Activated CD4-positive, alpha-beta memory T cell treated with anti-CD3 and anti-CD28 coated beads for 36 hours (primary cell): Measurements from ENCODE around the gene PPM1H. TPM values are rescaled to one million over a fixed set of nuclear protein-coding genes. Genes with fewer than 3 reads are reported as not detected.

Experiments used
- CTCF ChIA-PET: fragments of 350-600 bp; sonication (Branson Sonifier 250); formaldehyde crosslinking; loops from one replicate; lab custom pipeline; 2021; ENCODE audit warnings: antibody characterized with exemption, inconsistent platforms; lab: Charles Lee
- POLR2A ChIA-PET: fragments of 350-600 bp; sonication (Branson Sonifier 250); formaldehyde crosslinking; loops from one replicate; lab custom pipeline; 2021; ENCODE audit warnings: antibody characterized with exemption; lab: Charles Lee
- DNase-seq: peaks from one replicate; pipeline ENCODE4 v3.0.0-alpha.2; 2020
- H3K27ac Mint-ChIP-seq: one replicate; pipeline ENCODE4 v1.8.0; 2021; ENCODE audit warnings: mixed read lengths
- H3K27me3 Mint-ChIP-seq: one replicate; pipeline ENCODE4 v1.8.0; 2021; ENCODE audit warnings: mixed read lengths
- H3K36me3 Mint-ChIP-seq: one replicate; pipeline ENCODE4 v1.8.0; 2021; ENCODE audit warnings: mixed read lengths
- H3K4me1 Mint-ChIP-seq: one replicate; pipeline ENCODE4 v1.8.0; 2021; ENCODE audit warnings: low read depth, mixed read lengths
- H3K4me3 Mint-ChIP-seq: one replicate; pipeline ENCODE4 v1.8.0; 2021; ENCODE audit warnings: mild to moderate bottlenecking, mixed read lengths
- H3K9me3 Mint-ChIP-seq: one replicate; pipeline ENCODE4 v1.8.0; 2021; ENCODE audit warnings: mixed read lengths
- intact Hi-C: fragments of 100-400 bp; cut with micrococcal nuclease; formaldehyde crosslinking; loops from one replicate; pipeline ENCODE4 v1.15.1; 2023
- total RNA-seq, 2 experiments: library from RNA; stranded (reverse); gene quantifications; one replicate each; pipeline ENCODE4 v1.2.3, GENCODE V29; 2021

PPM1H gene
- total RNA-seq, 2 experiments from 2014 or later = not detected

DNA sequence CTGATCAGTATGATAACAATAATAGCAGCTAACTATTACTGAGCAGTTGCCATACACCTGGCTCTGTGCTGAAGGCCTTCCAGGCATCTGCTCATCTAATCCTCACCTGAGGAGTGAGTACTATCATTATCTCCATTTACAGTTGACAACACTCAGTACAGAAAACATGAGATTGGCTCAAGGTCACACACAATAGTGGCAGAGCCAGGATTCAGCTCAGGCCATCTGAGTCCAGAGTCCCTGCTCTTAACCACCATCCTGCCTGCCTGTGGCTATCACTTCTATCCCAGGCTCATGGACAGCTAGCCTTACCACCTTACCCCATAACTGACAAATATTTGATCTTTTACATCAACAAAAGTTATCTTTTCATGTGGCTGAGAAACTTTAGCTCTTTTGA, 155.5 kb downstream of the PPM1H start:
- intact Hi-C loops = no loop called here
- ChIA-PET CTCF (interaction anchor here (2.0 to 2.9 kb wide), 3 partner anchors 15 to 341 kb away, joined by 5 to 15 read pairs (median 6); no protein-coding TSS in a partner anchor), POLR2A (no interaction called here)
- H3K27ac Mint-ChIP-seq = no peak overlapping the region
- no peak for DNase-seq
- no peaks in the 10 kb centered on the region for H3K9me3 Mint-ChIP-seq
- no peaks in the 10 kb centered on the region for H3K4me1 Mint-ChIP-seq
- H3K36me3 Mint-ChIP-seq = no peaks in the 10 kb centered on the region
- H3K27me3 Mint-ChIP-seq = peaks cover 2% of the 10 kb centered on the region
- no peak overlapping the region for H3K4me3 Mint-ChIP-seq

GRCh38 chr12:62778187-62778586, 156.8 kb downstream of the PPM1H start:
- no peak overlapping the region for H3K27ac Mint-ChIP-seq
- POLR2A ChIA-PET = no interaction called here

DNA sequence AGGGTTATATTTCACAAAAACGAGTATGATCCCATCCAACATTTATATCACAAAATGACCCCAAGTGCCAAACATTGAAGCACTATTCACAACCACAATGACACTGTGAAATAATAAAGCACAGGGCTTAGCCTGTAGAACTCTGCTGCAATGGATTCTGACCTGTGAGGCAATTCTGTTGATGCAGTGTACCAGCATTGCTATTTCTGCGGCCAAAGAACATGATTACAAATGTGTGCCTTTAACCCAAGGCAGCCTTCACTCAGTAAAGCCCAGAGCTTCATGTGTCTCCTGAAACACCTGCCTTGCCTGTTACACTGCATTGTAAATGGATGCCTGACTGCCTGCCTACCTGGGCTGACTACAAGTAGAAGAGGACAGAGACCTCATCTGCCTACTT, 158.0 kb downstream of the PPM1H start:
- Mint-ChIP-seq H3K9me3 (no peaks in the 10 kb centered on the region), H3K27me3 (no peaks in the 10 kb centered on the region), H3K36me3 (no peaks in the 10 kb centered on the region), H3K27ac (no peak overlapping the region), H3K4me3 (no peak overlapping the region), H3K4me1 (no peaks in the 10 kb centered on the region)
- intact Hi-C loops = no loop called here
- ChIA-PET POLR2A (no interaction called here), CTCF (interaction anchor here (0.6 kb wide), 1 partner anchor 8 kb away, joined by 3 read pairs; no protein-coding TSS in a partner anchor)
- no peak for DNase-seq

More at GRCh38 chr12:62778187-62778586, 156.8 kb downstream of the PPM1H start:
- Mint-ChIP-seq H3K4me1 (no peaks in the 10 kb centered on the region), H3K9me3 (no peaks in the 10 kb centered on the region), H3K4me3 (no peak overlapping the region), H3K36me3 (no peaks in the 10 kb centered on the region), H3K27me3 (no peaks in the 10 kb centered on the region)
- no peak for DNase-seq
- intact Hi-C loops = no loop called here
- CTCF ChIA-PET = no interaction called here

- intact Hi-C loops = no loop called here
- Mint-ChIP-seq H3K27me3 (no peaks in the 10 kb centered on the region), H3K4me1 (no peaks in the 10 kb centered on the region), H3K36me3 (no peaks in the 10 kb centered on the region), H3K4me3 (no peak overlapping the region), H3K9me3 (no peaks in the 10 kb centered on the region), H3K27ac (no peak overlapping the region)
- POLR2A ChIA-PET = no interaction called here
- no peak for DNase-seq
- CTCF ChIA-PET = interaction anchor here (0.6 to 1.4 kb wide), 2 partner anchors 8 to 15 kb away, joined by 3 read pairs; no protein-coding TSS in a partner anchor
Measured at GRCh38 chr12:62776575-62776974, 158.4 kb downstream of the PPM1H start.

- intact Hi-C loops = no loop called here
- H3K27ac Mint-ChIP-seq = no peak overlapping the region
- no peaks in the 10 kb centered on the region for H3K36me3 Mint-ChIP-seq
- ChIA-PET CTCF (no interaction called here), POLR2A (no interaction called here)
- H3K9me3 Mint-ChIP-seq = no peaks in the 10 kb centered on the region
- no peaks in the 10 kb centered on the region for H3K27me3 Mint-ChIP-seq
- DNase-seq = no peak
- no peaks in the 10 kb centered on the region for H3K4me1 Mint-ChIP-seq
- H3K4me3 Mint-ChIP-seq = no peak overlapping the region
Measured at GRCh38 chr12:62774794-62775193, 160.2 kb downstream of the PPM1H start.

DNA sequence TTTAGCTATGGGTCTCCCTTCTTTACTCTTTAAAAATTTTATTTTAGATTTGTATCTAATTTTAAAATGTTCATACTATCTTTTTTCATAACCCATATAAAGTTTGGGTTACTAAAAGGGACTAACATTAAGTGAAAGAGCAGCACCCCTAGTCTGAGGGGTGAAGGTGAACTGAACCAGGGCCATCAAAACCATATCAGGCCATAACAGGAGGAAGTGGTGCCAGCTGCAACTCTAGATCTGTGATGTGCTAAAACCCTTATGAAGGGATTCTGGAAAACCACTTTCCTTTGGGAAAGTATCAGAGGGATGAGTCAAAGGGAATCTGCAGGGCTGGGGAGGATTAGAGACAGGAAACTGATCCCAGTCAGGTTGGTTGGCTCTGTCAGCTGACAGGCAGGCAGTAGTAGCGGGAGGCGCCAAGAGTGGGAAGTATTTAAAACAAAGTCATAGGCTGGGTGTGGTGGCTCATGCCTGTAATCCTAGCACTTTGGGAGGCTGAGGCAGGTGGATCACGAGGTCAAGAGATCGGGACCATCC, 162.5 kb downstream of the PPM1H start:
- DNase-seq = no peak
- ChIA-PET CTCF (no interaction called here), POLR2A (no interaction called here)
- Mint-ChIP-seq H3K4me3 (no peak overlapping the region), H3K27ac (no peak overlapping the region), H3K4me1 (no peaks in the 10 kb centered on the region), H3K36me3 (no peaks in the 10 kb centered on the region), H3K27me3 (no peaks in the 10 kb centered on the region), H3K9me3 (no peaks in the 10 kb centered on the region)
- intact Hi-C loops = no loop called here

DNA sequence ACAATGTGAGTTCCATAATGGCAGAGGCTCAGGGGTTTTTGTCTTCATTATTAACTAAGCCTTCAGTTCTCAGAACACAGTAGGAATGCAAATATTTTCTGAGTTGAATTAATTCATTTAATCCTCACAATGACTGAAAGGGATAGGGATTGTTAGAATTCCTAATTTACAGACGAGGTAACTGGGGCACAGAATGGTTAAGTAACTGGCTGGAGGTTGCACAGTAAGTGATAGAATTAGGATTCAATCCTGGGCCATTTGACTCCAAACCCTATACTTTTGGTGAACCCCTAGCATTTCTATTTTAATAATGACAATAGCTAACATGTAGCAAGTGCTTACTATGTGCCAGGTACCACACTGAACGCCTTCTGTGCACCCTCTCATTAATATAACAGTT, 163.1 kb downstream of the PPM1H start:
- Mint-ChIP-seq H3K4me3 (no peak overlapping the region), H3K4me1 (no peaks in the 10 kb centered on the region), H3K27me3 (peaks cover 2% of the 10 kb centered on the region), H3K9me3 (no peaks in the 10 kb centered on the region), H3K36me3 (no peaks in the 10 kb centered on the region), H3K27ac (no peak overlapping the region)
- intact Hi-C loops = no loop called here
- POLR2A ChIA-PET = no interaction called here
- CTCF ChIA-PET = interaction anchor here (0.5 kb wide), 1 partner anchor 224 kb away, joined by 3 read pairs; no protein-coding TSS in a partner anchor
- DNase-seq = no peak

- CTCF ChIA-PET = interaction anchor here (1.0 kb wide), 1 partner anchor 417 kb away, joined by 4 read pairs; no protein-coding TSS in a partner anchor
- POLR2A ChIA-PET = no interaction called here
- intact Hi-C loops = no loop called here
- Mint-ChIP-seq H3K4me1 (no peaks in the 10 kb centered on the region), H3K27ac (no peak overlapping the region), H3K36me3 (no peaks in the 10 kb centered on the region), H3K9me3 (no peaks in the 10 kb centered on the region), H3K27me3 (peaks cover 2% of the 10 kb centered on the region), H3K4me3 (no peak overlapping the region)
- DNase-seq = no peak
Measured at GRCh38 chr12:62770381-62770780, 164.6 kb downstream of the PPM1H start.

GRCh38 chr12:62769076-62769619, 165.8 kb downstream of the PPM1H start:
- ChIA-PET POLR2A (no interaction called here), CTCF (interaction anchor here (1.2 to 1.4 kb wide), 2 partner anchors 25 to 30 kb away, joined by 3 to 4 read pairs; no protein-coding TSS in a partner anchor)
- H3K9me3 Mint-ChIP-seq = no peaks in the 10 kb centered on the region
- no peaks in the 10 kb centered on the region for H3K4me1 Mint-ChIP-seq
- H3K27me3 Mint-ChIP-seq = peaks cover 7% of the 10 kb centered on the region
- no peaks in the 10 kb centered on the region for H3K36me3 Mint-ChIP-seq
- no peak for DNase-seq
- no peak overlapping the region for H3K4me3 Mint-ChIP-seq
- no peak overlapping the region for H3K27ac Mint-ChIP-seq
- intact Hi-C loops = no loop called here

DNA sequence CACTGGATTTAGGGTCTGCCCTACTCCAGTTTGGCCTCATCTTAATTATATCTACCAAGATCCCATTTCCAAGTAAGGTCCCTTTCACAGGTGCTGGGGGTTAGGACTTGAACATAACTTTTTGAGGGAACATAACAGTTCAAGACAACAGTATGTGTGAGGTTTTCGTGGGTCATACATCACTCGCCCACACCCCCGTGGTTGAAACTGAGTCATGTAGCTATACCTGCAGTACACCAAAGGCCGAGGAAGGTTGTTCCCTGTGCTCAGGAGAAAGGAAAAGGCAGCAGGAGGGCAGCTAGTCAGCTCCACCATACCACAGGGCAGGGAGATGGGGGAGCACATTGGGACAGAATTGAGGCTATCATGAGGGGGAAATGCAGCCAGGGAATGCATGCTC, 167.0 kb downstream of the PPM1H start:
- Mint-ChIP-seq H3K4me1 (no peaks in the 10 kb centered on the region), H3K27me3 (peaks cover 8% of the 10 kb centered on the region), H3K9me3 (no peaks in the 10 kb centered on the region), H3K36me3 (no peaks in the 10 kb centered on the region), H3K27ac (no peak overlapping the region), H3K4me3 (no peak overlapping the region)
- ChIA-PET POLR2A (no interaction called here), CTCF (interaction anchor here (1.2 to 1.4 kb wide), 2 partner anchors 26 to 31 kb away, joined by 3 to 4 read pairs; no protein-coding TSS in a partner anchor)
- intact Hi-C loops = no loop called here
- peak; percentile 49 for DNase-seq

- no peaks in the 10 kb centered on the region for H3K4me1 Mint-ChIP-seq
- POLR2A ChIA-PET = no interaction called here
- no peaks in the 10 kb centered on the region for H3K36me3 Mint-ChIP-seq
- no peak overlapping the region for H3K27ac Mint-ChIP-seq
- no peak for DNase-seq
- CTCF ChIA-PET = interaction anchor here (0.9 kb wide), 1 partner anchor 32 kb away, joined by 4 read pairs; no protein-coding TSS in a partner anchor
- H3K27me3 Mint-ChIP-seq = peaks cover 8% of the 10 kb centered on the region
- intact Hi-C loops = no loop called here
- no peaks in the 10 kb centered on the region for H3K9me3 Mint-ChIP-seq
- H3K4me3 Mint-ChIP-seq = no peak overlapping the region
Measured at GRCh38 chr12:62767496-62767895, 167.5 kb downstream of the PPM1H start.

GRCh38 chr12:62766496-62766895, 168.5 kb downstream of the PPM1H start:
- no peaks in the 10 kb centered on the region for H3K9me3 Mint-ChIP-seq
- ChIA-PET POLR2A (no interaction called here), CTCF (no interaction called here)
- H3K27me3 Mint-ChIP-seq = peaks cover 8% of the 10 kb centered on the region
- no peak overlapping the region for H3K4me3 Mint-ChIP-seq
- intact Hi-C loops = no loop called here
- DNase-seq = no peak
- no peaks in the 10 kb centered on the region for H3K36me3 Mint-ChIP-seq
- H3K27ac Mint-ChIP-seq = no peak overlapping the region
- H3K4me1 Mint-ChIP-seq = no peaks in the 10 kb centered on the region
